Tibial nerve (tissue), 3 donors: ENCODE data around the gene MDH1B.

Source experiments
- POLR2A ChIP-seq, 2 donors: fragments of 450-650 bp; IDR thresholded peaks; one replicate each; pipeline ENCODE4 v1.6.1; 2017; ENCODE audit warnings: antibody characterized with exemption in 2 of 2, mild to moderate bottlenecking in 2 of 2, moderate library complexity in 2 of 2
- TF ChIP-seq, protein P1 (sequence below), 5 experiments: fragments of 200-600 bp in 3 of 5; fragments of 450-650 bp in 2 of 5; sonication (generic) in 3 of 5; IDR thresholded peaks; one replicate each; pipeline ENCODE4 v1.5.1; 2016 to 2019; ENCODE audit warnings: antibody characterized with exemption in 5 of 5, mild to moderate bottlenecking in 3 of 5, moderate library complexity in 2 of 5

- TF ChIP-seq, protein P1, sequence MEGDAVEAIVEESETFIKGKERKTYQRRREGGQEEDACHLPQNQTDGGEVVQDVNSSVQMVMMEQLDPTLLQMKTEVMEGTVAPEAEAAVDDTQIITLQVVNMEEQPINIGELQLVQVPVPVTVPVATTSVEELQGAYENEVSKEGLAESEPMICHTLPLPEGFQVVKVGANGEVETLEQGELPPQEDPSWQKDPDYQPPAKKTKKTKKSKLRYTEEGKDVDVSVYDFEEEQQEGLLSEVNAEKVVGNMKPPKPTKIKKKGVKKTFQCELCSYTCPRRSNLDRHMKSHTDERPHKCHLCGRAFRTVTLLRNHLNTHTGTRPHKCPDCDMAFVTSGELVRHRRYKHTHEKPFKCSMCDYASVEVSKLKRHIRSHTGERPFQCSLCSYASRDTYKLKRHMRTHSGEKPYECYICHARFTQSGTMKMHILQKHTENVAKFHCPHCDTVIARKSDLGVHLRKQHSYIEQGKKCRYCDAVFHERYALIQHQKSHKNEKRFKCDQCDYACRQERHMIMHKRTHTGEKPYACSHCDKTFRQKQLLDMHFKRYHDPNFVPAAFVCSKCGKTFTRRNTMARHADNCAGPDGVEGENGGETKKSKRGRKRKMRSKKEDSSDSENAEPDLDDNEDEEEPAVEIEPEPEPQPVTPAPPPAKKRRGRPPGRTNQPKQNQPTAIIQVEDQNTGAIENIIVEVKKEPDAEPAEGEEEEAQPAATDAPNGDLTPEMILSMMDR (IDR thresholded peaks at IDR 0.05) = no peak
- no peak for TF ChIP-seq POLR2A (IDR thresholded peaks at IDR 0.05)
Observed at GRCh38 chr2:206721256-206721920, 43.7 kb downstream of the MDH1B start.
